CD4-positive, alpha-beta T cell treated with Interleukin-15 for 1 hour (primary cell): ENCODE results near the gene RARA.
"Not testable (repeated sequence)": the region's sequence is repeated elsewhere in the genome, so short reads cannot be mapped to it uniquely, and the experiment has no call there.

Experiments used
- DNase-seq: peaks from one replicate; pipeline ENCODE4 v3.0.0-alpha.2; 2020

Gene RARA

GRCh38 chr17:40382251-40382650 is 73.3 kb downstream of the RARA start:
- no peak for DNase-seq

GRCh38 chr17:40386555-40386954 is 77.6 kb downstream of the RARA start:
- not testable (repeated sequence) for DNase-seq

GRCh38 chr17:40399185-40399584 is 90.2 kb downstream of the RARA start:
- no peak for DNase-seq

DNA sequence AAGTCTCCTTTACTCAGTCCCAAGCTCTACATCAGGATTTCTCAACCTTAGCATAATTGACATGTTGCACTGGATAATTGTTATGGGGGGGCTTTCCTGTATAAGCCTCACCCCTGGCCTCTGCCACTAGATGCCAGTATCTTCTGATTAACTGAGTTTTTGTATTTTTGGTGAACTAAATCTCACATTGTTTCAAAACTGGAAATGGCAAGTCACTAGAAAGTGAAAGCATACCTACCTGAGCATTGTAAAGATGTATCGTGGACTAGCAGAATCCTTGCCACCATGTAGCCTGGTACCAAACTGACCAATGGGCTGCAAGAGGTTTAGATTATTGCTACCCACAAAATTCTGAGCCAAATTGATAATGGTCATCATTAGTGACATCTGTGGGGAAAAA is 93.7 kb downstream of the RARA start:
- DNase-seq, result no peak

- DNase-seq, result no peak
These were observed 95.0 kb downstream of the RARA start for GRCh38 chr17:40404003-40404402.
